Karpas-422 (cell line): ENCODE results near the gene MAB21L3. TPM values are rescaled to one million over a fixed set of nuclear protein-coding genes. Genes with fewer than 3 reads are reported as not detected.

Source experiments
- total RNA-seq: library from RNA; depleted of rRNA; stranded (reverse); fragments of >200 nt; shearing (Covaris generic); gene quantifications from 2 replicates; pipeline ENCODE4 v1.2.3, GENCODE V29; 2014; ENCODE audit warnings: low replicate concordance; rRNA removed

The MAB21L3 gene
- total RNA-seq, 1 experiment from 2014 or later: not detected

Other genes with a start within 250 kb of the MAB21L3 start
- gene SLC22A15, start 134.9 kb upstream of the MAB21L3 start, total RNA-seq: not detected in 2 replicates